ENCODE results near the gene RAB30. TPM values are rescaled to one million over a fixed set of nuclear protein-coding genes. Genes with fewer than 3 reads are reported as not detected.

Gene RAB30
- total and polyA plus RNA-seq, 9 of the 15 experiments (the other 6 are each of a cell fraction or from before 2014, with no cell fraction given) = 0.29 to 1.3 (median 1.0) TPM

GRCh38 chr11:83073258-83073657 lies 1.6 kb upstream of the RAB30 start (continued):
- peak; percentile 16; the same call in 1 of the 2 replicates for TF ChIP-seq ZBTB40 (IDR thresholded peaks at IDR 0.05)
- no peak for TF ChIP-seq ZBTB40 (CRISPR knock-in tag; IDR thresholded peaks at IDR 0.05)
- no peak for TF ChIP-seq KAT7 (CRISPR knock-in tag; IDR thresholded peaks at IDR 0.05; ENCODE audit: borderline replicate concordance)
- peak; percentile 40; the same call in 1 of the 2 replicates for TF ChIP-seq SP1 (CRISPR knock-in tag; IDR thresholded peaks at IDR 0.05)
